HG02970 (cell line): ENCODE results near the gene CIBAR2.

Experiments
- ATAC-seq: cut with Tn5 transposase; IDR thresholded peaks from one replicate; pipeline ENCODE4 v1.9.1; 2021; ENCODE audit warnings: mild to moderate bottlenecking, moderate library complexity, moderate number of reproducible peaks; ENCODE audit not compliant: unreplicated experiment, low FRiP score

Gene CIBAR2

DNA sequence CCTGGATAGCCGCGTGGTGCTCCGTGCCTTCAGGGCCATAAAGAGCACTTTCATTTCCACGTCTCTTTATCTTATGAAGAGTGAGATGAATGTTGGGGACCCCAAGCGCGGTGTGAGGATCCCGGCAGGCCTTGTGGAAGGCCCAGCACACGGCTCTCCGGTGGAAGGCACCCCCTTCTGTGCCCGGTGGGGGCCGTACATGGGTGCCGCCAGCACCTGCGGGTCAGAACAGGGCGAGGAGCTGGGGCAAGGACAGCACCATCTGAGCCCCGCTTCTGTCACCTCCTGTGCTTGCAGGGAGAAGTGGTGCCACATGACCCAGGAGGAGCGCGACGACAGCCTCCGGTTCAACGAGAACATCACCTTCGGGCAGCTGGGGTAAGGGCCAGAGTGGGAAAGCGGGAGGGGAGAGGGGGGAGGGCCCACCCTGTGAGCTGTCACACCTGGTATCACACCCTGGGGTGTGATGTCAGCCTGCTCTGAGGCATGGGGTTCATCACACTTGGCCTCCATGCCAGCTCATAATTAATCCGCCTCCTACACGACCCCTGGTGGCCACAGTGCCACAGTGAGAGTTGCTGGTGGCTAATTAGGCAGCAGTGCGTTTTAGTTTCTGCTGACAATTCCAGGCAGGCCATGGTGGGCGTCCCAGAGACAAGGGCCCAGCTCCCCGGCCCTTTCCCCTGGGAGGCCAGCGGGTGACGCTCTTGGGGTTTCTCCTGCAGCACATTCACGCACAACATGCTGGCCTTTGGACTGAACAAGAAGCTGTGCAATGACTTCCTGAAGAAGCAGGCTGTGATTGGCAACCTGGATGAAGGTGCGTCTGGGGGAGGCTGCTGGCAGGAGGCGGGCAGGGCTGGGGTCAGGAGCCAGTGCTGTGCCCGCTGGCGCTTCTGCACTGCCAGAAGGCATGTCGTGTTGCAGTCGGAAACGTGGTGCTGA, 25.7 kb downstream of the CIBAR2 start:
- ATAC-seq = no peak

GRCh38 chr16:85085721-85086120, 26.6 kb downstream of the CIBAR2 start:
- no peak for ATAC-seq

- ATAC-seq = no peak
Observed at GRCh38 chr16:85084841-85085510, 27.3 kb downstream of the CIBAR2 start.

GRCh38 chr16:85083051-85083639, 29.1 kb downstream of the CIBAR2 start:
- ATAC-seq = no peak

GRCh38 chr16:85082173-85083050, 29.9 kb downstream of the CIBAR2 start:
- ATAC-seq = no peak

DNA sequence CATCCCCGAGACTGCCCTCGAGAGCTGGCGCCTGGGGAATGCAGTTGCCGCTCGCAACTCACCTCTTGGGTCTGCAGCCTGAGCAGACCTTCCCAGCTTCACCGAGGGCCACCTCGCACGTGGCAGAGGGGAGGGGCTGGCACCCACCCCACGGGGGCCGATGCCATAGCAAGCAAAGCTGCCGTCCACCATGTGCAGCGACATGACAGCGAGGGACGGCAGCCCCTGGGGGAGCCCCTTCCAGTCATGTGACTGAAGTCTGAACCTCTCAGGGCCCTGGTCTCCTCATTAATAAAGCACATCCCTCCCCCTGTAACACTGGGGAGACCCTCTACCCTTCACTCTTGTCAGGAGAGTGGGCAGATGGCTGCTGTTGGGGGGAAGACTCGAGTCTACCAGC, 30.5 kb downstream of the CIBAR2 start:
- ATAC-seq = no peak

DNA sequence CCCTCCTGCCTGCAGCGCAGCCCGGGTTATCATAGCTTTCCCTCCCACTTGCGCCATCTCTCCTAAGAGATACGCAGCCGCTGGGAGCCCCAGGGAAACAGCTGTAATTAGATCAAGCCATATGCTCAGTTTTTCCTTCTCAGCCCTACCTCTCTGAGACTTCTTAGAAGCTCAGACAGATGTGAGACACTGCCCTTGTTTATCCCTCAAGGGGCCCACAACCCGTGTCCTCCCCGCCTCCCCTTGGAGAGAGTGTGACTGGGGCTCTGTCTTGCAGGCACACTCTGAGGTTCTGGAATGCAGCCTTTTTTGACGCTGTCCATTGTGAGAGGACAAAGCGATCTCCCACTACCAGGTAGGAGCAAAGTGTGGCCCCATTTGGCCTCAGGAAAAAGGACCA, 31.2 kb downstream of the CIBAR2 start:
- no peak for ATAC-seq

DNA sequence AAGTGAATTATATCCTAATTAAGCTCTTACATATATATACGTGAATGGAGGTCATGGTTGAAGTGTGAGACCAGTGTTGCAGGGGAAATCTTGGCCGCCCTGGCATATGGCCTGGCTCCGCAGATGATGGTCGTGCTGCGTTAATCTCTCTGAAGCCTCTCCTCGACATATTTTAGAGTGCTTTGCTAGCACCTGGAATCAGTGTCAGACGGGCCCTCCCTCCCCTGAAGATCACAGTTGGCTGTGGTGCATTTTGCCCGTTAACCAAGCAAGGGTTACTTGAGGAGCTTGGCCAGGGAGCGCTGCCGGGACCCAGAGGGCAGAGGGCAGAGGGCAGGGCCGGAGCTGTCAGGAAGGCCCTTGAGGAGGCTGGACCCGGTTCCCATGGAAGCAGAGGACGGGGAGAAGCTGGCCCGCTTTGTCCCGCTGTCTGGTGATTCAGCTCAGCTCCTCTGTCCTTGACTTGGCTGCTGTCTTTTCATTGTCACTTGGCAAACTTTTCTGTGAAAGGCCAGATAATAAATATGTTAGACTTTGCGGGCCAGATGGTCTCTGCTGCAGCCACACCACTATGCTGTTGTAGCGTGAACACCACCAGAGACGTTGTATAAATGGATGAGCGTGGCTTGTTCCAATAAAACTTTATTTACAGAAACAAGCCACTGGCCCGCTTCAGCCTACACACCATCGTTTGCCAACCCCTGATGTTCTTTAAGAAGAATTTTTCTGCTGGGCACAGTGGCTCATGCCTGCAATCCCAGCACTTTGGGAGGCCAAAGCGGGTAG, 32.3 kb downstream of the CIBAR2 start:
- ATAC-seq = no peak

- no peak for ATAC-seq
Observed at GRCh38 chr16:85078952-85079351, 33.3 kb downstream of the CIBAR2 start.

GRCh38 chr16:85078226-85078625, 34.0 kb downstream of the CIBAR2 start:
- ATAC-seq = no peak

DNA sequence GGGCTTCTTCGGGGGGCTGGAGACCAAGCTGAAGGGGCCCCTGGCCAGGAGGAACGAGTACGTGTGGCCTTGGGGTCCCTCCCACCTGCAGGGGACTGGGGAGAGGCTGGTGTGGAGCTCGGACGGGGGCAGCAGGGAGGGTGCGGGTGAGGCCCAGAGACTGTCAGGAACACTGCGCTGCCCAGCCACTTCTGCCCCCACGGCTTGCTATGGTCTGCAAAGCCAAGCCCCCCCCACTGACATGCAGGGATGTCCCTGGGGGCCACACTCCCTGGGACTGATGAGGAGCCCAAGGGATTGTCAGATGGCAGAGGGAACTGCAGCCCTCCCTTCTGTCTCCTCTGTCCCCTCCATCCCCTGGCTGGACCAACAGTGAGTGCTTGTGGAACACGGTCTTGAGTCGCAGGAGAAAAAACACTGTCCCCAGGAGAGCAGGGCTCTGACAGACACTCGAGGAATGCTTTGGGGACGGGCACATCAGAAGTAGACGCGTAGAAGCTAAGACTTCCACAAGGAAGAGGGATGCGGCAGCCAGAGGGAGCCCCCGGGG, 34.6 kb downstream of the CIBAR2 start:
- ATAC-seq = no peak

DNA sequence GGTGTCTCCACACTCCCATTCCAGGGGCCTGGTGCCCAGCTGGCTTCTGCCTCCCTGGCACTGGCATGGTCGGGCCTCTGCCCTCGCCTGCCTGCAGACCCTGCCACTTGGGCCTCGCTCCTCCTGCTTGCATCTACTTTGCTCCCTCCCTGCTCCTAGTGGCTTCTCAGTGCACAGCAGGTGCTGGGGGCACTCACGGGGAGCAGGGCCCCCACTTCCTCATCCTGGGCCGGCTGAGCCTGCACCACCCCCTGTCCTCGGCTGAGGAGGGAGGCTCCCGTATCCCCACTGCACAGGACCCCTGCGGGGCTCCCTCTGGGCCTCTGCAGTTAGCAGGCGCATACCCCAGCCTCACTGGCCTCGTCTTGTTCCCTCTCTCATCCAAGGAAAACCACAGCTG, 35.2 kb downstream of the CIBAR2 start:
- no peak for ATAC-seq

DNA sequence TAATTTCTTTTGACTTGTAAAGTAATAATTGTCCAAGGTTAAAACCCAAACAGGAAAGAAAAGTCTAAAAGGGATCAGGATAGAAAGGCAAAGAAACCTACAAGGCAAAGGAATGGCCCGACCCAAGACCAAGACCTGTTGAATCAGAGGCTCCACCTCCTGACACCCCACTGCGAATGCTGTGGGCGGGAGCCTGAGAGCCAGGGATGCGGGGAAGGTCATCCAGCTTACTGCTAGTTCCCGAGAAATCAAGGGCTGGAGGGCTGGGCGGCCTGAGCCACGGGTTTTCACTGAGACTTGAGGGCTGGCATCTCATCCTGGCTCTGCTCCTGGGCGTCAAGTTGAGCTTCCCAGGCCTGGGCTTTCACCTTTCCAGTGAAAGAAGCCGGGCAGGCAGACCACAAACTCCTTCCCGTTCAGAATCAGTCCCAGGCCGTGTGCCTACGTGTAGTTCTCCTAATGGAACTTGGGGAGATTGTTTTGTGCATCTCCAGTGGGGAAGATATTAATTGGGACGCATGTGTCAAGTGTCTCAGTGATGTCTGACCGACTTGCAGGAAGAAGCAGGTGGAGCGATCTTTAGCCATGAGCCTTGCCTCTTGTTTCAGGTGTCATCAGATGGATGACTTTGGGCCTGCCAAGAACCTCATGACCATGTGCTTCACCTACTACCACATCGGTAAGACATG, 36.9 kb downstream of the CIBAR2 start:
- ATAC-seq = no peak

DNA sequence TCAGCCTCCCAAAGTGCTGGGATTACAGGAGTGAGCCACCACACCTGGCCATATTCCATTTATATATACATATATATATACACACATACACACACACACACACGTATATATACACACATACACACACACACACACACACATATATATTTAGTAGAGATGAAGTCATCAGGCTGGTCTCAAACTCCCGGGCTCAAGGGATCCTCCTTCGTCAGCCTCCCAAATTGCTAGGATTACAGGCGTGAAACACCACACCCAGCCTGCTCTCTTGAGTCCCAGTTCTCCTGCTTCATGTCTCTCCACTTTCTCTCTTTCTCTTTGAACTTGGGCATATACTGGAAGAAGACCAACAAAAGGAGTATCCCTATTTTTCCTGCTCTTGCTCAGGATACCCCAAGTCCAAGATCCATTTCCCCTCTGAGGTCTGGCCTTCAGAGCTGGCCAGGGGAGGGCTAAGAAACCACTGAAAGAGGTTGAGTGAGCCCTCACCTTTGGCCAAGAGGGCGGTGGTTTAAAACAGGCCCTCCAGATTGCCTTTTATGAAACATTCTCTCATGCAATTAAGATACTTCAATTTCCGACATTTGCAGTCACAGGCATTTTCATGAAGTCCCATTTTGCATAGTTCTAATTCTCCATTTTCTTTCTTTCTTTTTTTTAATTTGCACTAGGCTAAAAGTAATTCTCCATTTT, 37.9 kb downstream of the CIBAR2 start:
- no peak for ATAC-seq

DNA sequence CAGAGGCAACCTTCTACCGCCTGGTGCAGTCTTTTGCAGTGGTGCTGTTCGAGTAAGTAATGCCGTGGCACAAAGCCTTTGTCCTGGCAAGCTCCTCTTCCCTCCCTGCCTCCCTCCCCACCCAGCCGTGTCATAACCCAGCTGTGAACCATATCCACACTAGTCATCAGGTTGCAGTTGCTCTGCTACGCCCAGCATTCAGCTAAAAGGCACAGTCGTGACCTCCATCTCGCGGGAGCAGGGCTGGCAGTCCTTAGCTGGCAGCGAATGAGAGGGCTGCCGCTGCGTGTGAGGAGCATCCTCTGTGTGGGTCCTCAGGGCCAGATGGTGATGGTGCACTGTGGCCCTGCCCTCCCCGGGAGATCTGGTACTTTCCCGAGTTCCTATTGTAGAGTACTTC, 39.3 kb downstream of the CIBAR2 start:
- ATAC-seq = no peak

- ATAC-seq = no peak
Observed at GRCh38 chr16:85072076-85072860, 40.0 kb downstream of the CIBAR2 start.

DNA sequence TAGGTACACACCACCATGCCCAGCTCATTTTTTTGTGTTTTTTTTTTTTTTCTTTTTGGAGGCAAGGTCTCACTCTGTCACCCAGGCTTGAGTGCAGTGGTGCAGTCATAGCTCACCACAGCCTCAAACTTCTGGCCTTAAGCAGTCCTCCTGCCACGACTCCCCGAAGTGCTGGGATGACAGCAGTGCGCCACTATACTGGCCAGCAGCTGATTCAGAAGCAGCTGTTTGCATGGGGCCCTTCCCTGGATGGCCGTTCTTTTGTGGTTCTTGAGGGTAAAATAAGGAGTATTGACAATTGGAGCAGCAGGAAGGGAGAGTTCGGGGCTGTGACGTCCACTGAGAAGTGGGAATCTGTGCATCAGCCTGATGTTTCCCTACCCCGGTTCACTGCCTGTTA, 43.1 kb downstream of the CIBAR2 start:
- no peak for ATAC-seq
